Epithelial cell of umbilical artery (primary cell): ENCODE results near the gene B2M. TPM values are rescaled to one million over a fixed set of nuclear protein-coding genes. Genes with fewer than 3 reads are reported as not detected.

Experiments
- total RNA-seq: library from RNA; depleted of rRNA; stranded (reverse); fragments of >200 nt; gene quantifications from 2 replicates; pipeline ENCODE4 v1.2.3, GENCODE V29; 2014

The B2M gene
- 1,506 and 2,841 TPM in 2 replicates for total RNA-seq

GRCh38 chr15:44711096-44711742, at the start of gene B2M, which contains the start of gene PATL2:
Gene B2M, plus strand, starts transcription at chr15:44711517. Its CDS starts 30 bp downstream, at chr15:44711547.
Gene PATL2, minus strand, starts transcription at chr15:44711323. Its CDS starts 34,833 bp downstream, at chr15:44676490.

GRCh38 chr15:44663410-44664308, 47.7 kb upstream of the B2M start, which contains the start of gene SPG11:
Gene SPG11, minus strand, starts transcription at chr15:44663662. Its CDS starts 15 bp downstream, at chr15:44663647.

DNA sequence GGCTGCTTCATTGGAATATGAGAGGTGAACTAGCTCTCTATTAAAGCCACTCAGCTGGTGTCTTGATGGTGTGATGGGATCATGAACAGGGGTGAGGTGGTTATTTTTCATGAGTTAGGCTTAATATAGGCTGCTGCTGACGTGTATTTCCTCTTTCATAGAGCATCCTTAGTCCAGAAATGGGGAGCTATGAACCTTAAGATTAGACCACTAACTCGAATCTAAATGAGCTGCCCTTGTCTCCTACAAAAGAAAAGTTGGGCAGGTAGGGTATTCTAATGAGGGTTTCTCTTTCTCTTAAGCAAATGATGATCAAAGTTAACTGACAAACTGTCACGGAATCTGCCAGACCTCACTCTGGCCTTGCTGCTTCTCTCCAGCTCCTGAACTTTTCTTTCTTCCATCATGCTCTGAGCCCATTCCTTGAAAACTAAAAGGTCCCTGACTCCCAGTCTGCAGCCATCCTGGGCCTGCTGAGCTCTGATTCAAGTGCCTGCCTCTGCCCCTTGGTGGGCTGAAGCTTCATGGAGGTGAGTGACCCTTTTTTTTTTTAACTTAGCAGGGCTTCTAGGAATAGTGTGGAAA, 25.0 kb downstream of the B2M start, which contains the start of gene TRIM69:
TSS of gene TRIM69 (plus strand) at position 348 of the 585 bp plus-strand sequence. CDS start at position 525, 177 bp downstream.

Other genes with a start within 250 kb of the B2M start
- 65.6 and 66.0 TPM in 2 replicates for gene EIF3J, start 174.4 kb upstream of the B2M start, total RNA-seq
- 35.1 and 36.1 TPM in 2 replicates for gene SPG11, start 47.9 kb upstream of the B2M start, total RNA-seq
- under 0.01 and 0.76 TPM in 2 replicates for gene PATL2, start 194 bp upstream of the B2M start, total RNA-seq
- gene TRIM69, start 25.0 kb downstream of the B2M start, total RNA-seq = 7.1 and 34.3 TPM in 2 replicates
- not detected in 2 replicates for gene TERB2, start 245.2 kb downstream of the B2M start, total RNA-seq